IPS-15b (cell line): ENCODE measurements around the gene STXBP2.

Experiments used
- H3K27me3 ChIP-seq: one replicate; pipeline ENCODE4 v1.6.1; 2013; ENCODE audit warnings: low read length; ENCODE audit not compliant: control insufficient read depth, insufficient read depth
- H3K36me3 ChIP-seq: one replicate; pipeline ENCODE4 v1.6.1; 2013; ENCODE audit warnings: low read length; ENCODE audit not compliant: control insufficient read depth, insufficient read depth
- H3K4me1 ChIP-seq: one replicate; pipeline ENCODE4 v1.6.1; 2013; ENCODE audit warnings: mild to moderate bottlenecking, low read length; ENCODE audit not compliant: control insufficient read depth, insufficient read depth
- H3K4me3 ChIP-seq: one replicate; pipeline ENCODE4 v1.5.1; 2013; ENCODE audit warnings: low read depth, low read length
- H3K9ac ChIP-seq: one replicate; pipeline ENCODE4 v1.6.1; 2013; ENCODE audit warnings: low read depth, mild to moderate bottlenecking, low read length
- H3K9me3 ChIP-seq: one replicate; pipeline ENCODE4 v1.6.1; 2013; ENCODE audit warnings: mild to moderate bottlenecking, low read length; ENCODE audit not compliant: control insufficient read depth, insufficient read depth

STXBP2 gene

DNA sequence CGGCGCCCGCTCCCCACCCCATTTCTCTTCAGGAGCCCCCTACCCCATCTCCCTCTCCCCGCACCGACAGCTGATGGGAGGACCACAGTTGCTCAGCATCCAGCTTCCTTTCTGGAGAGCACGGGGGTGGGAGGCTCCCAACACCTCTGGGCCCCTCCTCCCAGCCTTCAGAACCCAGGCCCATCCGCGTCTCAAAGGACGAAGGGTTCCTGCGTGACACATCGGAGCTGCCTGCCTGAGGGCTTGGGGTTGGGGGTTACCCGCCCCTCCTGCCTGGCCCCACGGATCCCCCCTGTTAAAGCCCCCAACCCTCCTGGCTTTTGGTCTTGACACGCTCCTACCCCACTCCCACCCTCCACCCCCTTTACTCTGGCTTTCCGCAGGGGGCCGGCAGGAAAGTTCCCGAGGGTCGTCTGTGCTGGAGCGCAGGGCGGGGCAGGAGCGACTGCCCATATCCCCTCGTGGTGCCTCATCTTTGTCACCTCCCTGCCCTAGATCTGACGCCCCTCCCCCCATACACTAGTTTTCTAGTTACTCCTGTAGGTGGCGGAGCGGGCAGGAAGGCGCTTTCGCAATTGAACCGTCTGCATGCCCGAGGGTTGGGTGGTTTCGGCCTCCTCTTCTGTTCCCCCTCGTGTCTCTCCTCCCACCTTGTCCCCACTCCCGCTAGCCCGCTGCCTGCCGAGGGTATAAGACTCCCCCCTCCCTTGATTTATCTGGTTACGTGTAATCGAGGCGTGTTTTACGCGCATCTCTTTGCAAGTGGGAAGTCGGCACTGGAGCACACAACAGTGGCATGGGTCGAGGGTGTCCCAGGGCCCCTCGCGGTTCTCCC lies 44.6 kb downstream of the STXBP2 start:
- H3K4me3 ChIP-seq: peak overlapping the region; percentile 82
- peak overlapping the region; percentile 73 for H3K9ac ChIP-seq
- peaks cover 5% of the 10 kb centered on the region for H3K27me3 ChIP-seq
- peaks cover 12% of the 10 kb centered on the region for H3K36me3 ChIP-seq
- H3K9me3 ChIP-seq: no peaks in the 10 kb centered on the region
- H3K4me1 ChIP-seq: peaks cover 7% of the 10 kb centered on the region

DNA sequence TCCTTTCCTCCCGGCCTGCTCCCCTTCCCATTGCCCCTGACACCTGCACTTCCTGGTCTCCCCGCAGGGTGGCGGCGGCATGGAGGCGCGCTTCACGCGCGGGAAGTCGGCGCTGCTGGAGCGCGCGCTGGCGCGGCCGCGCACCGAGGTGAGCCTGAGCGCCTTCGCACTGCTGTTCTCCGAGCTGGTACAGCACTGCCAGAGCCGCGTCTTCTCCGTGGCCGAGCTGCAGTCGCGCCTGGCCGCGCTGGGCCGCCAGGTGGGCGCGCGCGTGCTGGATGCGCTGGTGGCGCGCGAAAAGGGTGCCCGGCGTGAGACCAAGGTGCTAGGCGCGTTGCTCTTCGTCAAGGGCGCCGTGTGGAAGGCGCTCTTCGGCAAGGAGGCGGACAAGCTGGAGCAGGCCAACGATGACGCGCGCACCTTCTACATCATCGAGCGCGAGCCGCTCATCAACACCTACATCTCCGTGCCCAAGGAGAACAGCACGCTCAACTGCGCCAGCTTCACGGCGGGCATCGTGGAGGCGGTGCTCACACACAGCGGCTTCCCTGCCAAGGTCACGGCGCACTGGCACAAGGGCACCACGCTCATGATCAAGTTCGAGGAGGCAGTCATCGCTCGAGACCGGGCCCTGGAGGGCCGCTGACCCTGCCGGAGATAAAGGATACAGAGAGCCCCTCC lies 45.4 kb downstream of the STXBP2 start:
- Histone ChIP-seq H3K4me1 (peaks cover 7% of the 10 kb centered on the region), H3K4me3 (peak overlapping the region; percentile 82), H3K36me3 (peaks cover 12% of the 10 kb centered on the region), H3K9me3 (no peaks in the 10 kb centered on the region), H3K27me3 (peaks cover 2% of the 10 kb centered on the region), H3K9ac (peak overlapping the region; percentile 73)

DNA sequence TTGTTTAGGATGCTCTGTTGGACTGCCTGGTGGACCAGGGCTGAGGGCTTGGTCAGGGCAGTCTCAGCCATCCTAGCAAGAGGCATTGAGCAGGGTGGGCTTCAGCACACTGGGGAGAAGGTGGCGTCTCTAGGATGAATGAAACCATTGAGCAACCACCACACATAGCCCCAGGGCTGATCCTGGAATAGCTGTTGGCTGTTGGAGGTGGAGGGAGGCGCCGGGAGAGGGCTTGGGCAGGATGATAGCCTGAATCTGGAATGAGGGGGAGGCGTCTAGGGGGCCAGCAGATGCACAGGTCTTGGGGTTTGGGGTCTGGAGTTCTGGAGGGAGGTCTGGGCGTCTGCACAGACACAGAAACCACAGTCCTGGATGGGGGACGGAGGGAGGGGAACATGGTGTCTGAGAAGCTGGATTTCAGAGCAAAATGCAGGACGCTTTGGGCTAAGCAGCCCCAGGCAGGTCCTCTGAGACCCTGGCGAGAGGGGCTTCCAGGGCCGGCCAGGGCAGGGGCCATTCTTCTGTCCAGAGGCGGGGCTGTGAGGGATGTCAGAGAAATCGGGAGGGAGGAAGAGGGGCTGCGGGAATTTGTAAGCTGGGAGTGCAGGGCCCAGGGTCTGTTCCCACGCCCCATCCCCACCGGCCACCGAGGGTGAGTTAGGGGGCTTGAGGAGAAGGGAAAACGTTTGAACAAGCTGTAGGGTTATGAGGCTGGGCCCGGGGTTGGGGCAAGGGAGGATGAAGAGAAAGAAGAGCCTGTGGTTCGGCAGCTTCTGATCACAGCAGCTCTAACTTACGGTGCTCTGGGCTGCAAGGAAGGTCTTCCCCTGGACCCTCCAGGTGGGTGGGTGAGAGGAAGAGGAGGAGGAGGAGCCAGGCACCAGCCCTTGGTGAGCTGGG lies 48.9 kb downstream of the STXBP2 start:
- H3K9me3 ChIP-seq: no peaks in the 10 kb centered on the region
- H3K9ac ChIP-seq: peak overlapping the region; percentile 26
- H3K4me3 ChIP-seq: peak overlapping the region; percentile 43
- H3K27me3 ChIP-seq: no peaks in the 10 kb centered on the region
- peaks cover 12% of the 10 kb centered on the region for H3K36me3 ChIP-seq
- H3K4me1 ChIP-seq: peaks cover 7% of the 10 kb centered on the region

GRCh38 chr19:7687177-7687576 lies 50.3 kb downstream of the STXBP2 start:
- peaks cover 12% of the 10 kb centered on the region for H3K36me3 ChIP-seq
- H3K27me3 ChIP-seq: peaks cover 2% of the 10 kb centered on the region
- no peaks in the 10 kb centered on the region for H3K9me3 ChIP-seq
- H3K9ac ChIP-seq: no peak overlapping the region
- H3K4me3 ChIP-seq: no peak overlapping the region
- peaks cover 5% of the 10 kb centered on the region for H3K4me1 ChIP-seq

- Histone ChIP-seq H3K4me3 (no peak overlapping the region), H3K9me3 (no peaks in the 10 kb centered on the region), H3K4me1 (peaks cover 5% of the 10 kb centered on the region), H3K9ac (no peak overlapping the region), H3K27me3 (peaks cover 2% of the 10 kb centered on the region), H3K36me3 (no peaks in the 10 kb centered on the region)
Observed at GRCh38 chr19:7689165-7689564, 52.3 kb downstream of the STXBP2 start.

DNA sequence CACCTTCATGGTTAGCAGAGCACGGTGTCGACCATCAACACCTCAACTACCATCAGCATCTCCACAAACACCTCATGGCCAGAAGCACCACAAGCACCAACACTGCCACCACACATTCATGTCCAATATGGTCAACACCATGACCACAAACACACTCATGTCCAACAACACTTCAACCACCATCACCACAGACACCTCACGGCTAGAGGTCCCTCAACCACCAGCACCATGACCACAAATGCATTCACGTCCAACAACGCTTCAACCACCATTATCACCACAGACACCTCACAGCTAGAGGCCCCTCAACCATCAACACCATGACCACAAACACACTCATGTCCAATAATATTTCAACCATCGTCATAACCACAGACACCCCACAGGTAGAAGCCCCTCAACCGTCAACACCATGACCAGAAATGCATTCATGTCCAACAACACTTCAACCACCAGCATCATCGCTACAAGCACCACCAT lies 53.9 kb downstream of the STXBP2 start:
- Histone ChIP-seq H3K9ac (no peak overlapping the region), H3K9me3 (no peaks in the 10 kb centered on the region), H3K36me3 (no peaks in the 10 kb centered on the region), H3K4me1 (no peaks in the 10 kb centered on the region), H3K4me3 (no peak overlapping the region), H3K27me3 (peaks cover 4% of the 10 kb centered on the region)

DNA sequence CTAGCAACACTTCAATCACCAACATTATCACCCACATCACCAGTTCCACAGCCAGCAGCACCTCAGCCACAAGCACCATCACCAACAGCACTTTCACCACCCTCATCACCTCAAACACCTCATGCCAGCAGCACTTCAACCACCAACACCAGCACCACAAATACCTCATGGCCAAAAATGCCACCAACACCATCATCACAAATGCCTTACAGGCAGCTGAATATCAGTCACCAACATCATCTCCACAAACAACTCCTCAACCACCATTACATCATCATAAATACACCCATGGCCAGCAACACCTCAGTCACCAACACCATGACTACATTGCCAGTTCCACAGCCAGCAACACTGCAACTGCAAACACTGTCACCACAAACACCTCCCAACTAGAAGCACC lies 54.6 kb downstream of the STXBP2 start:
- Histone ChIP-seq H3K9ac (no peak overlapping the region), H3K9me3 (no peaks in the 10 kb centered on the region), H3K36me3 (no peaks in the 10 kb centered on the region), H3K4me3 (no peak overlapping the region), H3K27me3 (peaks cover 4% of the 10 kb centered on the region), H3K4me1 (no peaks in the 10 kb centered on the region)

DNA sequence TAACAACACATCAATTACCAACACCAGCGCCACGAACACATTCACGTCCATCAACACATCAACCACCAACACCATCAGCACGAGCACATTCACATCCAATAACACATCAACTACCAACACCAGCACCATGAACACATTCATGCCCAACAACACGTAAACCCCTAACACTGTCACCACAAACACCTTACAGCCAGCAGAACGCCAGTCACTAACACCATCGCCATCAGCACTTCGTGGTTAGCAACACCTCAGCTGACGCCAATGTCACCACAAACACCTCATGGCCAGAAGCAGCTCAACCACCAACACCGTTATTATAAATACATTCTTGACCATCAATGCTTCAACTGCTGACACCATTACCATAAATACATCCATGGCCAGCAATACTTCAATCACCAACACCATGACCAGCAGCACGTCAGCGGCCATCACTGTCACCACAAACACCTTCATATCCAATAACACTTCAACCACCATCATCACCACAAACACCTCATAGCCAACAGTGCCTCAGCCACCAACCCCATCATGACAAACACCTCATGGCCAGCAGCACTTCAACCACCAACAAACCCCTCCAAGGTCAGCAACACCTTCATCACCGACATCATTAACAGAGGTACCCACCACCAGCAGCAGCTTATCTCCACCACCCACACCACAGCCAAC lies 55.6 kb downstream of the STXBP2 start:
- Histone ChIP-seq H3K9ac (no peak overlapping the region), H3K27me3 (peaks cover 4% of the 10 kb centered on the region), H3K4me1 (peaks cover 4% of the 10 kb centered on the region), H3K9me3 (no peaks in the 10 kb centered on the region), H3K36me3 (no peaks in the 10 kb centered on the region), H3K4me3 (no peak overlapping the region)

GRCh38 chr19:7694499-7694898 lies 57.6 kb downstream of the STXBP2 start:
- Histone ChIP-seq H3K9ac (no peak overlapping the region), H3K27me3 (peaks cover 8% of the 10 kb centered on the region), H3K4me1 (peaks cover 7% of the 10 kb centered on the region), H3K9me3 (no peaks in the 10 kb centered on the region), H3K4me3 (no peak overlapping the region), H3K36me3 (no peaks in the 10 kb centered on the region)
